Body of pancreas (tissue), 4 donors: ENCODE measurements around the gene PUS7. TPM values are rescaled to one million over a fixed set of nuclear protein-coding genes. Genes with fewer than 3 reads are reported as not detected.
"Not testable (repeated sequence)": the region's sequence is repeated elsewhere in the genome, so short reads cannot be mapped to it uniquely, and the experiment has no call there.

ENCODE experiments used
- ATAC-seq: fragments of 150-250 bp; one replicate; pipeline ENCODE4 v1.9.1; 2016
- DNase-seq, 4 donors: peaks; one replicate each; pipeline ENCODE4 v3.0.0-alpha.2; 2019
- H3K27ac ChIP-seq, 4 donors: fragments of 200-600 bp; sonication (generic); 1 replicate in 3 of 4; 2 replicates in 1 of 4; pipeline versions ENCODE4 v1.5.1 to v1.6.1; 2016 to 2019; ENCODE audit warnings: mild to moderate bottlenecking in 1 of 4, mixed read lengths in 1 of 4, moderate library complexity in 1 of 4
- H3K27me3 ChIP-seq, 2 donors: fragments of 200-600 bp; sonication (generic); one replicate each; pipeline ENCODE4 v1.6.0; 2016; ENCODE audit warnings: mild to moderate bottlenecking in 1 of 2
- H3K36me3 ChIP-seq, 2 donors: fragments of 200-600 bp; sonication (generic); replicated peaks in 1 of 2; 2 replicates each; pipeline ENCODE4 v1.5.1; 2016; ENCODE audit warnings: low read depth in 2 of 2; ENCODE audit not compliant: insufficient read depth in 1 of 2
- H3K4me1 ChIP-seq: fragments of 200-600 bp; sonication (generic); one replicate; pipeline ENCODE4 v1.6.0; 2016
- H3K4me3 ChIP-seq, 2 donors: fragments of 200-600 bp; sonication (generic); 1 replicate in 1 of 2; 2 replicates in 1 of 2; pipeline ENCODE4 v1.5.1; 2016 to 2019
- H3K9me3 ChIP-seq, 3 donors: fragments of 200-600 bp; sonication (generic); 1 replicate in 2 of 3; 2 replicates in 1 of 3; pipeline ENCODE4 v1.5.1; 2016
- CTCF ChIP-seq, 7 experiments: fragments of 450-650 bp in 4 of 7; fragments of 200-600 bp in 3 of 7; sonication (generic) in 3 of 7; IDR thresholded peaks; one replicate each; pipeline ENCODE4 v1.5.1; 2016 to 2019; ENCODE audit warnings: antibody characterized with exemption in 7 of 7
- POLR2A ChIP-seq, 3 donors: fragments of 450-650 bp; IDR thresholded peaks; one replicate each; pipeline ENCODE4 v1.6.1; 2016; ENCODE audit warnings: antibody characterized with exemption in 3 of 3, mild to moderate bottlenecking in 2 of 3
- WGBS, 2 donors: methylation state at CpG; one replicate each; pipeline ENCODE4 v1.1.5; 2017; 5-methylcytosine and 5-hydroxymethylcytosine counted together
- intact Hi-C: fragments of 100-400 bp; cut with DNase I; formaldehyde crosslinking; loops from one replicate; pipeline ENCODE4 v1.15.1; 2023
- total RNA-seq, 2 donors: library from RNA; depleted of rRNA; stranded (reverse); fragments of >200 nt; gene quantifications; one replicate each; pipeline ENCODE4 v1.1.0, GENCODE V29; 2016

Gene PUS7
- total RNA-seq, 2 donors from 2014 or later = 10.6 to 11.9 TPM

GRCh38 chr7:105530126-105530525 is 8.1 kb upstream of the PUS7 start:
- H3K4me1 ChIP-seq = peaks cover 16% of the 10 kb centered on the region
- ATAC-seq (no peak), DNase-seq (no peak)
- no peak overlapping the region for H3K27ac ChIP-seq
- intact Hi-C loops = no loop called here
- H3K9me3 ChIP-seq = no peaks in the 10 kb centered on the region
- WGBS, 2 donors = 84 to 86% methylated on average over 10 of the region's 10 CpGs
- no peak overlapping the region for H3K4me3 ChIP-seq
- no peaks in the 10 kb centered on the region for H3K27me3 ChIP-seq
- no peaks in the 10 kb centered on the region for H3K36me3 ChIP-seq
- TF ChIP-seq CTCF (IDR thresholded peaks at IDR 0.05) (no peak), POLR2A (IDR thresholded peaks at IDR 0.05) (no peak)

- H3K27me3 ChIP-seq, H3K4me1 ChIP-seq, intact Hi-C loops, H3K36me3 ChIP-seq, H3K9me3 ChIP-seq, DNase-seq, ATAC-seq, H3K4me3 ChIP-seq, H3K27ac ChIP-seq: not testable (repeated sequence)
- WGBS, 2 donors = 83 to 92% methylated on average over 5 of the region's 5 CpGs
Measured at GRCh38 chr7:105527737-105528136, 5.7 kb upstream of the PUS7 start.

GRCh38 chr7:105524840-105525239 is 2.8 kb upstream of the PUS7 start:
- no peaks in the 10 kb centered on the region for H3K36me3 ChIP-seq
- intact Hi-C loops = no loop called here
- 66 to 93% methylated on average over 4 of the region's 4 CpGs for WGBS, 2 donors

GRCh38 chr7:105524423-105524822 is 2.4 kb upstream of the PUS7 start:
- ATAC-seq, H3K9me3 ChIP-seq, H3K36me3 ChIP-seq, H3K27ac ChIP-seq, H3K4me3 ChIP-seq, H3K27me3 ChIP-seq, DNase-seq, intact Hi-C loops: not testable (repeated sequence)
- WGBS, 2 donors = 89 to 93% methylated on average over 11 of the region's 11 CpGs
- H3K4me1 ChIP-seq = peaks cover 17% of the 10 kb centered on the region

More at GRCh38 chr7:105524840-105525239, 2.8 kb upstream of the PUS7 start:
- peaks cover 17% of the 10 kb centered on the region for H3K4me1 ChIP-seq
- no peak overlapping the region for H3K27ac ChIP-seq
- no peak overlapping the region for H3K4me3 ChIP-seq
- no peak for ATAC-seq
- TF ChIP-seq CTCF (IDR thresholded peaks at IDR 0.05) (no peak), POLR2A (IDR thresholded peaks at IDR 0.05) (no peak)
- DNase-seq = no peak
- no peaks in the 10 kb centered on the region for H3K27me3 ChIP-seq
- no peaks in the 10 kb centered on the region for H3K9me3 ChIP-seq

- H3K4me3 ChIP-seq = peak overlapping the region; percentile 62 to 87
- peaks cover 17% of the 10 kb centered on the region for H3K4me1 ChIP-seq
- intact Hi-C loops = no loop called here
- DNase-seq (peak; percentile 56 to 65 (median 60)), ATAC-seq (peak; percentile 48)
- 11 to 16% methylated on average over 10 to 25 of the region's 25 CpGs for WGBS, 2 donors
- TF ChIP-seq POLR2A (IDR thresholded peaks at IDR 0.05) = peak in 1 of 3 donors; percentile 14
- no peak for TF ChIP-seq CTCF (IDR thresholded peaks at IDR 0.05)
- no peaks in the 10 kb centered on the region for H3K27me3 ChIP-seq
- H3K36me3 ChIP-seq = no peaks in the 10 kb centered on the region
- peak overlapping the region; percentile 77 to 95 (median 94) for H3K27ac ChIP-seq
- H3K9me3 ChIP-seq = no peaks in the 10 kb centered on the region
Measured at GRCh38 chr7:105521027-105521716, 899 bp downstream of the PUS7 start.

- H3K4me3 ChIP-seq, H3K27ac ChIP-seq: not testable (repeated sequence)
Measured at GRCh38 chr7:105520620-105521019, 1.5 kb downstream of the PUS7 start.

More at GRCh38 chr7:105520620-105521019, 1.5 kb downstream of the PUS7 start:
- ATAC-seq, H3K9me3 ChIP-seq, DNase-seq, intact Hi-C loops, H3K36me3 ChIP-seq, H3K27me3 ChIP-seq: not testable (repeated sequence)
- H3K4me1 ChIP-seq = peaks cover 17% of the 10 kb centered on the region
- WGBS, 2 donors = 76 to 80% methylated on average over 7 of the region's 7 CpGs
